Gastrocnemius medialis (tissue), 4 donors: ENCODE measurements around the gene ARHGAP25. TPM values are rescaled to one million over a fixed set of nuclear protein-coding genes. Genes with fewer than 3 reads are reported as not detected.

ENCODE experiments used
- ATAC-seq, 2 donors: fragments of 150-250 bp; one replicate each; pipeline ENCODE4 v1.9.1; 2016
- DNase-seq, 2 donors: peaks; one replicate each; pipeline ENCODE4 v3.0.0-alpha.2; 2019
- H3K27ac ChIP-seq, 4 donors: fragments of 200-600 bp; sonication (generic); 1 replicate in 1 of 4; 2 replicates in 3 of 4; pipeline ENCODE4 v1.5.1; 2016 to 2018; ENCODE audit warnings: mild to moderate bottlenecking in 2 of 4, moderate library complexity in 1 of 4
- H3K27me3 ChIP-seq, 3 donors: fragments of 200-600 bp; sonication (generic) in 2 of 3; 1 replicate in 1 of 3; 2 replicates in 2 of 3; pipeline versions ENCODE4 v1.5.1 to v1.6.0; 2016 to 2019; ENCODE audit warnings: mild to moderate bottlenecking in 1 of 3, moderate library complexity in 1 of 3
- H3K36me3 ChIP-seq, 2 donors: fragments of 200-600 bp; sonication (generic) in 1 of 2; one replicate each; pipeline ENCODE4 v1.5.1; 2017 to 2018
- H3K4me1 ChIP-seq, 2 donors: fragments of 200-600 bp; sonication (generic) in 1 of 2; one replicate each; pipeline ENCODE4 v1.5.1; 2016 to 2017; ENCODE audit warnings: mild to moderate bottlenecking in 2 of 2
- H3K4me3 ChIP-seq, 4 donors: fragments of 200-600 bp; sonication (generic) in 3 of 4; 1 replicate in 1 of 4; 2 replicates in 3 of 4; pipeline ENCODE4 v1.5.1; 2016 to 2019; ENCODE audit warnings: mild to moderate bottlenecking in 2 of 4
- H3K9me3 ChIP-seq, 3 donors: fragments of 200-600 bp; sonication (generic) in 2 of 3; 1 replicate in 1 of 3; 2 replicates in 2 of 3; pipeline ENCODE4 v1.5.1; 2016 to 2019
- CTCF ChIP-seq, 5 experiments: fragments of 450-650 bp in 3 of 5; fragments of 200-600 bp in 2 of 5; sonication (generic) in 2 of 5; IDR thresholded peaks in 4 of 5; conservative IDR thresholded peaks in 1 of 5; 1 replicate in 4 of 5; 2 replicates in 1 of 5; pipeline ENCODE4 v1.5.1; 2016 to 2019; ENCODE audit warnings: antibody characterized with exemption in 5 of 5, mild to moderate bottlenecking in 3 of 5, moderate library complexity in 3 of 5
- POLR2A ChIP-seq, 2 donors: fragments of 450-650 bp; IDR thresholded peaks; one replicate each; pipeline ENCODE4 v1.6.1; 2017; ENCODE audit warnings: antibody characterized with exemption in 2 of 2, mild to moderate bottlenecking in 2 of 2, moderate library complexity in 2 of 2
- in situ Hi-C, 4 donors: fragments of 200-750 bp; cut with MboI; loops; one replicate each; pipeline versions ENCODE4 v1.15.0 to v1.8.0; 2017; ENCODE audit warnings: low sequenced_read_pairs in 4 of 4
- intact Hi-C: fragments of 100-400 bp; cut with DNase I; formaldehyde crosslinking; loops from one replicate; pipeline ENCODE4 v1.15.1; 2023; ENCODE audit warnings: low total_unique reads
- total RNA-seq, 4 donors: library from RNA; depleted of rRNA; stranded (reverse); fragments of >200 nt; gene quantifications; one replicate each; pipeline versions ENCODE4 v1.1.0 to v1.2.3, GENCODE V29; 2016

The ARHGAP25 gene
- total RNA-seq, 4 donors from 2014 or later = 1.9 to 6.8 (median 3.0) TPM

- H3K4me1 ChIP-seq = no peaks in the 10 kb centered on the region
- ATAC-seq (no peak), DNase-seq (no peak)
- no peaks in the 10 kb centered on the region for H3K27me3 ChIP-seq
- H3K4me3 ChIP-seq = no peak overlapping the region
- H3K27ac ChIP-seq = no peak overlapping the region
- TF ChIP-seq CTCF (IDR thresholded peaks at IDR 0.05 in 4 of 5, conservative IDR thresholded peaks at IDR 0.05 in 1 of 5) (no peak), POLR2A (IDR thresholded peaks at IDR 0.05) (no peak)
- no peaks in the 10 kb centered on the region for H3K36me3 ChIP-seq
- no peaks in the 10 kb centered on the region for H3K9me3 ChIP-seq
- intact Hi-C loops (no loop called here), in situ Hi-C loops (loop anchor here (25.0 kb wide), 1 partner anchor 233 kb away; no protein-coding TSS in a partner anchor)
Observed at GRCh38 chr2:68720665-68721064, 13.9 kb upstream of the ARHGAP25 start.

GRCh38 chr2:68721482-68722101 lies 13.0 kb upstream of the ARHGAP25 start:
- no peaks in the 10 kb centered on the region for H3K36me3 ChIP-seq
- no peak for ATAC-seq
- in situ Hi-C loops = loop anchor here (25.0 kb wide), 1 partner anchor 234 kb away; no protein-coding TSS in a partner anchor

GRCh38 chr2:68722712-68723111 lies 11.9 kb upstream of the ARHGAP25 start:
- in situ Hi-C loops (loop anchor here (25.0 kb wide), 1 partner anchor 235 kb away; no protein-coding TSS in a partner anchor), intact Hi-C loops (no loop called here)
- H3K9me3 ChIP-seq = no peaks in the 10 kb centered on the region
- H3K4me1 ChIP-seq = no peaks in the 10 kb centered on the region
- H3K27ac ChIP-seq = no peak overlapping the region
- TF ChIP-seq POLR2A (IDR thresholded peaks at IDR 0.05) = no peak
- TF ChIP-seq CTCF (IDR thresholded peaks at IDR 0.05 in 4 of 5, conservative IDR thresholded peaks at IDR 0.05 in 1 of 5) = no peak
- no peaks in the 10 kb centered on the region for H3K27me3 ChIP-seq
- ATAC-seq = no peak
- DNase-seq = no peak
- no peaks in the 10 kb centered on the region for H3K36me3 ChIP-seq
- no peak overlapping the region for H3K4me3 ChIP-seq

More at GRCh38 chr2:68721482-68722101, 13.0 kb upstream of the ARHGAP25 start:
- Histone ChIP-seq H3K27ac (no peak overlapping the region), H3K27me3 (no peaks in the 10 kb centered on the region), H3K4me3 (no peak overlapping the region), H3K9me3 (no peaks in the 10 kb centered on the region), H3K4me1 (no peaks in the 10 kb centered on the region)
- TF ChIP-seq POLR2A (IDR thresholded peaks at IDR 0.05) (no peak), CTCF (IDR thresholded peaks at IDR 0.05 in 4 of 5, conservative IDR thresholded peaks at IDR 0.05 in 1 of 5) (no peak)
- intact Hi-C loops = no loop called here
- DNase-seq = no peak

- TF ChIP-seq CTCF (IDR thresholded peaks at IDR 0.05 in 4 of 5, conservative IDR thresholded peaks at IDR 0.05 in 1 of 5) (no peak), POLR2A (IDR thresholded peaks at IDR 0.05) (no peak)
- in situ Hi-C loops (loop anchor here (25.0 kb wide), 1 partner anchor 236 kb away; no protein-coding TSS in a partner anchor), intact Hi-C loops (no loop called here)
- H3K27me3 ChIP-seq = no peaks in the 10 kb centered on the region
- H3K4me1 ChIP-seq = no peaks in the 10 kb centered on the region
- no peak overlapping the region for H3K27ac ChIP-seq
- H3K36me3 ChIP-seq = no peaks in the 10 kb centered on the region
- DNase-seq (no peak), ATAC-seq (no peak)
- H3K4me3 ChIP-seq = no peak overlapping the region
- no peaks in the 10 kb centered on the region for H3K9me3 ChIP-seq
Observed at GRCh38 chr2:68723181-68723580, 11.4 kb upstream of the ARHGAP25 start.
